HL-60 (cell line): ENCODE data around the gene GRIK1.

Experiments used
- CTCF ChIP-seq: IDR thresholded peaks from one replicate; pipeline ENCODE4 v1.5.1; 2011; ENCODE audit warnings: low read length, control low read depth, inconsistent platforms; ENCODE audit not compliant: insufficient read depth
- GABPA ChIP-seq: IDR thresholded peaks from 2 replicates; pipeline ENCODE4 v1.6.1; 2012; ENCODE audit warnings: low read depth
- POLR2AphosphoS5 ChIP-seq: IDR thresholded peaks from 2 replicates; pipeline ENCODE4 v1.6.1; 2012; ENCODE audit warnings: low read depth
- REST ChIP-seq: IDR thresholded peaks from 2 replicates; pipeline ENCODE4 v1.6.1; 2012; ENCODE audit warnings: low read depth; ENCODE audit not compliant: insufficient replicate concordance

- TF ChIP-seq CTCF (no peak), POLR2AphosphoS5 (peak; percentile 33; the same call in 1 of the 2 replicates), GABPA (no peak), REST (no peak)
Measured at GRCh38 chr21:29649406-29649814, 290.4 kb downstream of the GRIK1 start.
